Naive thymus-derived CD8-positive, alpha-beta T cell (primary cell): ENCODE measurements around the gene OR13C4. TPM values are rescaled to one million over a fixed set of nuclear protein-coding genes. Genes with fewer than 3 reads are reported as not detected.
"Not testable (repeated sequence)": the region's sequence is repeated elsewhere in the genome, so short reads cannot be mapped to it uniquely, and the experiment has no call there.

Experiments
- ATAC-seq, 2 donors: fragments of 150-1000 bp; cut with Tn5 transposase in 1 of 2; sonication (Bioruptor Pico), chemical (Tn5 transposase) in 1 of 2; 1 replicate in 1 of 2; 2 replicates in 1 of 2; pipeline ENCODE4 v1.10.0; 2021; ENCODE audit warnings: mild to moderate bottlenecking in 2 of 2, moderate library complexity in 2 of 2
- POLR2A ChIA-PET: fragments of 350-600 bp; sonication (Branson Sonifier 250); formaldehyde crosslinking; loops from one replicate; lab custom pipeline; 2021; ENCODE audit warnings: antibody characterized with exemption; lab: Charles Lee
- DNase-seq, 10 donors: peaks; one replicate each; pipeline versions ENCODE4 v3.0.0 to v3.0.0-alpha.2; 2020 to 2022
- H3K27ac Mint-ChIP-seq, 10 donors: one replicate each; pipeline ENCODE4 v1.8.0; 2020 to 2022; ENCODE audit warnings: mild to moderate bottlenecking in 10 of 10, mixed read lengths in 10 of 10, moderate library complexity in 4 of 10, inconsistent platforms in 1 of 10
- H3K27me3 Mint-ChIP-seq, 5 donors: one replicate each; pipeline ENCODE4 v1.8.0; 2021 to 2022; ENCODE audit warnings: mixed read lengths in 5 of 5
- H3K36me3 Mint-ChIP-seq, 3 donors: one replicate each; pipeline ENCODE4 v1.8.0; 2020 to 2022; ENCODE audit warnings: mixed read lengths in 3 of 3, mild to moderate bottlenecking in 2 of 3, inconsistent platforms in 1 of 3
- H3K4me1 Mint-ChIP-seq, 4 donors: one replicate each; pipeline ENCODE4 v1.8.0; 2021 to 2022; ENCODE audit warnings: mixed read lengths in 4 of 4
- H3K4me3 Mint-ChIP-seq, 10 donors: one replicate each; pipeline ENCODE4 v1.8.0; 2020 to 2022; ENCODE audit warnings: mild to moderate bottlenecking in 10 of 10, mixed read lengths in 10 of 10, moderate library complexity in 6 of 10, inconsistent platforms in 1 of 10
- H3K9me3 Mint-ChIP-seq, 9 donors: one replicate each; pipeline ENCODE4 v1.8.0; 2020 to 2022; ENCODE audit warnings: mixed read lengths in 9 of 9, mild to moderate bottlenecking in 3 of 9, inconsistent platforms in 1 of 9, moderate library complexity in 1 of 9
- polyA plus RNA-seq, 3 donors: library from polyadenylated mRNA; unstranded; fragments of 300-500 nt; fragmentation: Illumina TruSeq; gene quantifications; one replicate each; pipeline ENCODE4 v1.2.3, GENCODE V29; 2021
- total RNA-seq, 8 experiments: library from RNA in 2 of 8; stranded (reverse) in 2 of 8; gene quantifications; one replicate each; pipeline ENCODE4 v1.2.3 and lab custom pipeline; 2021 to 2026

Gene OR13C4
- total RNA-seq (not detected), polyA plus RNA-seq (not detected), total RNA-seq (lab: John Stamatoyannopoulos, UW) (0 reads per million in 6 experiments)

DNA sequence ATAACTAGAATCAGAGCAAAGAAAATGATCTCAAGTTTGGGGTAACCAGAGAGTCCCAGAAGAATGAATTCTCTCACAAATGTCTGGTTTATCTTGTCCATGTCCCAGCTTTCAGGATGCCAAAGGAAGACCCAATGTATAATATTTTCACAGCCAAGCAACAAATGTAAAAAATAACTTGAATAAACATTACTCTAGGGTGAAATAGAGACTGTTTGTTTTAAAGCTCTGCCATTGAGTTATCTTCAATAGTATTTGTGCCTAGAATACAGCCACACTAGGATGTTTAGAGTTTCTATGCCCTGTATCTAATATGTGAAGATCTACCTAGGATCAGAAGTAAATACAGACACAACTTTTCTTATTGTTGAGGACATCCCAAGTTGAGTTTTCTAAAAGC, at the start of gene OR13C4:
OR13C4 (minus strand) TSS at position 101 of the 400 bp plus-strand sequence; CDS start at position 101, 0 bp downstream.
- Mint-ChIP-seq H3K36me3 (no peaks in the 10 kb centered on the region), H3K4me1 (no peaks in the 10 kb centered on the region), H3K27ac (no peak within 1 kb of the TSS), H3K4me3 (no peak within 1 kb of the TSS), H3K9me3 (peaks cover 0 to 8% (median 3%) of the 10 kb centered on the region in 9 donors), H3K27me3 (no peaks in the 10 kb centered on the region)
- POLR2A ChIA-PET, result no interaction called here
- no peak for ATAC-seq
- no peak for DNase-seq

DNA sequence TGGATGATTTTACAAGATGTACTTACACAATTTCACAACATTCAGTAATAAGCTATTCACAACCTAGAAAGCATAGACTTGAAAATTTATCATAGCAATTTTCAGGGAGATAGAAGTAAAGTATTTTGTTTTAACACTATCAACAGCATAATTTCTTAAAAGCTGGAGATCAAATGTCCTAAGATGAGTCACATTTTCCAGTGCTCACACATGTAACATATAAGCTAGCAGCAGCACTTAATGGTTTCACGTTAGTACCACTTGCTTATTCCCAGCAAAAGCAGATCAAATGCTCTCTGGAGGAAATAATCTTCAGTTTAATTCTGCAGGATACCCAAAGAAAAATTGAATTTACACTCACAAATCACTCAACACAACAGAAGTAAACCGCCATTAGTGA, 48.4 kb upstream of the OR13C4 start:
- H3K4me3 Mint-ChIP-seq, result no peak overlapping the region
- no peaks in the 10 kb centered on the region for H3K4me1 Mint-ChIP-seq
- DNase-seq, result no peak
- ATAC-seq, result no peak
- H3K27ac Mint-ChIP-seq, result no peak overlapping the region
- POLR2A ChIA-PET, result no interaction called here
- H3K9me3 Mint-ChIP-seq, result peaks cover 0 to 32% (median 14%) of the 10 kb centered on the region in 9 donors
- peaks cover 0 to 13% (median 0%) of the 10 kb centered on the region in 5 donors for H3K27me3 Mint-ChIP-seq
- H3K36me3 Mint-ChIP-seq, result peaks cover 0 to 4% (median 0%) of the 10 kb centered on the region in 3 donors

DNA sequence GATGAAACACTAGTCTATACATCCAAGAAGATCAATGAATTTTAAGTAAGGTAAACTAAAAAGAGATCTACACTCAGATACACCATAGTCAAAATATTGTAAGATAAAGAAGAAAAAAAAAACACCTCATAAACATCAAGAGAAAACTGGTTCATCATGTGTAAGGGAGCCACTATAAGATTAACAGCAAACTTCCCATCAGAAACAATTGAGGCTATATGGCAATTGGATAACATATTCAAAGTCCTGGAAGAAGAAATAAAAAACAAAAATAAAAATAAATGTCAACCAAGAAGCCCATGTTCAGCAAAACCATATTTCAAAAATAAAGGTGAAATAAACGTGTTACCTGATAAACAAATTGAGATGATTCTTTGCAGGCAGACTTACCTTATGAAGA, 45.6 kb upstream of the OR13C4 start:
- peaks cover 0 to 11% (median 0%) of the 10 kb centered on the region in 3 donors for H3K36me3 Mint-ChIP-seq
- no peak for DNase-seq
- POLR2A ChIA-PET, result no interaction called here

DNA sequence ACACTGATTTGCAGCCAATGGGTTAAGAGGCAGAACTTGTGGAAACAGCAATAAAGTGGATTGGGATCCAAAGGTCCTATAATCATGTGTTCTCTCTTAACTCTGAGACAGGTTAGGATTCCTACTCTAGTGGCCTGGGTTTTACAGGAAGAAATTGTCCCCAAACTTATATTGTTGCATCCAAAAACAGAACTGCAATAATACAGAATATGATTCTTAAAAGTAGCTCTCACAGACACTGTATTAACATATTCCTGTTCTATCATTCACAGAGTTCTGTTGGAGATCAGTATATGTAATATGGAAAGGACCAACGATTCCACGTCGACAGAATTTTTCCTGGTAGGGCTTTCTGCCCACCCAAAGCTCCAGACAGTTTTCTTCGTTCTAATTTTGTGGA, 41.9 kb upstream of the OR13C4 start, which contains the start of gene OR13C8:
OR13C8 (plus strand) TSS at position 301 of the 400 bp plus-strand sequence; CDS start at position 301, 0 bp downstream.
- H3K4me1 Mint-ChIP-seq, result no peaks in the 10 kb centered on the region
- H3K27me3 Mint-ChIP-seq, result no peaks in the 10 kb centered on the region
- H3K4me3 Mint-ChIP-seq, result no peak within 1 kb of the TSS
- peaks cover 0 to 29% (median 13%) of the 10 kb centered on the region in 9 donors for H3K9me3 Mint-ChIP-seq
- H3K36me3 Mint-ChIP-seq, result peaks cover 0 to 11% (median 0%) of the 10 kb centered on the region in 3 donors
- POLR2A ChIA-PET, result no interaction called here
- DNase-seq (no peak), ATAC-seq (no peak)
- peak within 1 kb of the TSS in 1 of 10 donors; percentile 7 for H3K27ac Mint-ChIP-seq

More for the DNA sequence above, 45.6 kb upstream of the OR13C4 start:
- Mint-ChIP-seq H3K9me3 (peaks cover 0 to 32% (median 14%) of the 10 kb centered on the region in 9 donors), H3K27me3 (no peaks in the 10 kb centered on the region), H3K4me1 (no peaks in the 10 kb centered on the region), H3K27ac (no peak overlapping the region), H3K4me3 (no peak overlapping the region)
- no peak for ATAC-seq

DNA sequence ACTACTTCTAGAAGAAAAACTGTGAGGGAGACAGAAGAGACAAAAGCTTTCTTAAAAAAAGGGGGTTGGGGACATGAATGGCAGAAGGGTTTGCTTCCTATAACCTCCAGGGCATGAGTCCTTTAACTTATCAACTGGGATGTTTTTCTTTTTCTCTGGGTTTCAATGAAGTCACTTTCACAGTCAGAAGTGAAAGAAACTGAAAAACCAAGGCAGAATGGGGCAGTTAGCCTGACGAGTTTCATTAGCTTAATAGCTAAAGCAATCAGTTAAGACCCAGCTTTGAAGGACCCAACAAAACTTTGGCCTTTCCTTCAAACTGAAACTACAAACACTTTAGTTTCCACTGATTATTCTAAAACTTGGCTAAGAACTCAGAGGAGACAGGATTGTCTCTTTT, 37.3 kb upstream of the OR13C4 start:
- H3K9me3 Mint-ChIP-seq, result peaks cover 0 to 8% (median under 1%) of the 10 kb centered on the region in 9 donors
- POLR2A ChIA-PET, result no interaction called here
- DNase-seq, result no peak
- no peaks in the 10 kb centered on the region for H3K4me1 Mint-ChIP-seq
- H3K27me3 Mint-ChIP-seq, result no peaks in the 10 kb centered on the region
- no peak overlapping the region for H3K27ac Mint-ChIP-seq
- peaks cover 0 to 2% (median 0%) of the 10 kb centered on the region in 3 donors for H3K36me3 Mint-ChIP-seq
- no peak overlapping the region for H3K4me3 Mint-ChIP-seq
- no peak for ATAC-seq

DNA sequence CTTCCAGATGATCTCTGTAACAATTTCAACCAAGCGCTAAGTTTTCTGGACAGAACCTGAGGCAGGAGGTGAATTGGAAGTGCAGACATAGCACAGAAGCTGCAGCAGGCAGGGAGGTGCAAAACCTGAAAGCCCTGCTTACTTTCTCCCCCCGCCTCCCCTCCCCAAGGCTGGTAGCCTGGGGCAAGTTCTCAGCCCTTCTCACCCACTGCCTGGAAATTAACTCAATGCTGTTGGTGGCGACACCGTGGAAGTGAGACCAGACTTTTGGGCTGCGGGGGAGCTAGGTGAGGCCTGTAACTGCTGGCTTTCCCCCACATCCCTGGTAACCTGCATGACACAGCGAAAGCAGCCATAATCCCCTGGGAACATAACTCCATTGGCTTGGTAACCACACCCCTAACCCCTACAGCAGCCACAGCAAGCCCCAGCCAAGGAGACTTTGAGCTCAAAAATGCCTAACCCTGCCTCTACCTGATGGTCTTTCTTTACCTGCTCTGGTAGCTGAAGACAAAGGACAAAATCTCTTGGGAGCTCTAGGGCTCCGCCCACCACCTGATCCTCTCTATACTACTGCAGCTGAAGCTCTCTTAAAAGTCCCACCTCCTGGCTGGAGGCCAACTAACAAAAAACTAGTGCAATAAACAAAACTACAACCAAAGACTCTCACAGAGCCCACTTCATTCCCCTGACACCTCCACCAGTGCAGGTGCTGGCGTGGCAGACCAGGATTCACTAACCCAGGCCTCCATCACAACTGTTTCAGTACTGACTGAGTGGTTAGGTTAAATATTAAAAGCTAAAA, 30.0 kb upstream of the OR13C4 start:
- no peak for DNase-seq
- no peak overlapping the region for H3K4me3 Mint-ChIP-seq
- no peak for ATAC-seq
- H3K9me3 Mint-ChIP-seq, result peaks cover 2 to 27% (median 15%) of the 10 kb centered on the region in 9 donors
- H3K36me3 Mint-ChIP-seq, result no peaks in the 10 kb centered on the region
- H3K4me1 Mint-ChIP-seq, result no peaks in the 10 kb centered on the region
- POLR2A ChIA-PET, result no interaction called here
- H3K27me3 Mint-ChIP-seq, result peaks cover 0 to 4% (median 0%) of the 10 kb centered on the region in 5 donors
- no peak overlapping the region for H3K27ac Mint-ChIP-seq

DNA sequence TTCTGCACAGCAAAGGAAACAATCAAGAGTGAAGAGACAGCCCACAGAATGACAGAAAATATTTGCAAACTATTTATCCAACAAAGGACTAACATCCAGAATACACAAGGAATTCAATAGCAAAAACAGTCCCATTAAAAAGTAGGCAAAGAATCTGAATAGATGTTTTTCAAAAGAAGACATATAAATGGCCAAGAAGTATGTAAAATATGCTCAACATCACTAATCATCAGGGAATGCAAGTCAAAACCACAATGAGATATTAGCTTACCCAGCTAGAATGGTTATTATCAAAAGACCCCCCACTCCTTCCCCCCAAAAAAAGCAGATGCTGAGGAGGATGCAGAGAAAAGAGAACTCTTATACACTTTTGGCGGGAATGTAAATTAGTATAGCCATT, 28.5 kb upstream of the OR13C4 start:
- DNase-seq, result no peak
- peaks cover 0 to 4% (median 0%) of the 10 kb centered on the region in 5 donors for H3K27me3 Mint-ChIP-seq
- POLR2A ChIA-PET, result no interaction called here
- no peaks in the 10 kb centered on the region for H3K4me1 Mint-ChIP-seq
- no peak overlapping the region for H3K4me3 Mint-ChIP-seq
- no peaks in the 10 kb centered on the region for H3K36me3 Mint-ChIP-seq
- peaks cover under 1 to 27% (median 15%) of the 10 kb centered on the region in 9 donors for H3K9me3 Mint-ChIP-seq
- no peak for ATAC-seq
- H3K27ac Mint-ChIP-seq, result no peak overlapping the region

DNA sequence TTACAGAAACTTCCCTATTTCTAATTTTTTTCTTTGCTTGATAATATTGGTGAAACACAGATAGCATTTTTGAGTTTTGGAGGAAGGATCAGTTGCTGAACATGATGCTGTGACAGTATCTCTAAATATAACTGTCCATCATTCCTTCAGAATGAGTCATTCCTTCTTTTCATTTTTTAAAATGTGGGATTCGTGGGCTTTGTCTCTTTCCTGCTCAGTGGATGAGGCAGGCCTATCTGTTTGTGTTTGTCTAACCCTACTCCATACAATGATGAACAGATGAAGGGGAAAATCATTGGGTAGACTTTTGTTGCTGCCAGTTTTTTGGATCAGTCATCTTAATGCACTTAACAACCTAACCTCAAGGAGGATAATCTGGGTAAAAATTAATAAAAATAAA, 26.3 kb upstream of the OR13C4 start:
- Mint-ChIP-seq H3K4me3 (no peak overlapping the region), H3K9me3 (peaks cover 0 to 22% (median 11%) of the 10 kb centered on the region in 9 donors), H3K27me3 (peaks cover 0 to 3% (median 0%) of the 10 kb centered on the region in 5 donors), H3K4me1 (no peaks in the 10 kb centered on the region), H3K27ac (no peak overlapping the region), H3K36me3 (no peaks in the 10 kb centered on the region)
- DNase-seq (no peak), ATAC-seq (no peak)
- POLR2A ChIA-PET, result no interaction called here

DNA sequence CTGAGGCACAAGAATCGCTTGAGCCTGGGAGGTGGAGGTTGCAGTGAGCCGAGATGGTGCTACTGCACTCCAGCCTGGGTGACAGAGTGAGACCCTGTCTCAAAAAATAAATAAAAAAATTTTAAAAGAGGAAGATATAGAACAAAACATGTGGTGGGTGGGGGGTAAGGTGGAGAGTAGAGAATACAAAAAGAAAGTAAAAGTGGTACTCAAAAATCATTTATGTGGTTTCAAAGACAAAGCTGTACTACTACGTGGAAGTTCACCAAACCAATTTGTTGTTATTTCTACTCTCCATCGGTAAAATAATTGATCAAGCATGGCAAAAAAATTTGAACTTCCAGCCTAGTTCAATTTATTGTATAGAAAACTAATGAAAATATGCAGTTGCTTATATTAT, 17.6 kb upstream of the OR13C4 start:
- DNase-seq, result no peak
- Mint-ChIP-seq H3K36me3 (no peaks in the 10 kb centered on the region), H3K4me1 (no peaks in the 10 kb centered on the region), H3K4me3 (no peak overlapping the region), H3K27me3 (no peaks in the 10 kb centered on the region), H3K27ac (no peak overlapping the region), H3K9me3 (peaks cover 0 to 6% (median 0%) of the 10 kb centered on the region in 9 donors)
- POLR2A ChIA-PET, result no interaction called here
- no peak for ATAC-seq

DNA sequence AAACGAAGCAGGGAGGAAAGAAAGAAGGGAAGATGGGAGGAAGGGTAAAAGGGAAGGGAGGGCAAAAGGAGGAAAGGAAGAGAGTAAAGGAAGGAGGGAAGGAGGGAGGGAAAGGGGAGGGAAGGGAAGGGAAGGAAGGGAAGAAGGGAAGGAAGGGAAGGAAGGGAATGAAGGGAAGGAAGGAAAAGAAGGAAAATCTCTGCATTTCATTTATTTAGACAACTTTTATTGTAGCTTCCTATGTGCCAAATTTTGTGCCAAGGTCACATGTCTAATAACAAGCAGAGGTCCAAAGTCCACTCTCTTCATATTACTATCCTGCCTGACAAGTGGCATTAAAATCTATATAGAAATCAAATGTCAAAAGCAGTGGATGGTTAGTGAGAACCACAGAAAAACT, 12.3 kb upstream of the OR13C4 start:
- ATAC-seq (no peak), DNase-seq (no peak)
- no peak overlapping the region for H3K27ac Mint-ChIP-seq
- POLR2A ChIA-PET, result no interaction called here
- peaks cover 0 to 13% (median 0%) of the 10 kb centered on the region in 5 donors for H3K27me3 Mint-ChIP-seq
- no peaks in the 10 kb centered on the region for H3K4me1 Mint-ChIP-seq
- no peaks in the 10 kb centered on the region for H3K36me3 Mint-ChIP-seq
- no peak overlapping the region for H3K4me3 Mint-ChIP-seq
- H3K9me3 Mint-ChIP-seq, result no peaks in the 10 kb centered on the region

DNA sequence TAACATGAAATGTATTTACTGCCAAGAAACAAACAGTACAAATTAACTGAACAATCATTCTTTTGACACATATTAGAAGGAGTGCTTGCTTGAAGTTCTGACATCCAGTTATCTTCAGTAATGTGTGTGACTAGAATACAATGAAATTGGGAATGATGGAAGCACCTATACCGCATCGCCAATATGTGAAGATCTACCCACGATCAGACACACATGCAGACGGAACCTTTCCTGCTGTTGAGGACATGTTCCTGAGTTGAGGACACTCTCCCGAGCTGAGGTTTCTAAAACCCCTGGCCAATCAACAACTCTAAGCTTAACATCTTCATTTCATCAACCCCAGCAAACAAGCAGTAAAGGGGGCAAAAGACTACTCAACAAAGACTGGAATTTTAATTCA, 9.7 kb upstream of the OR13C4 start, which contains the start of gene OR13C3:
OR13C3 (minus strand) TSS at position 101 of the 400 bp plus-strand sequence. CDS start 133 bp downstream, outside the sequence.
- no peaks in the 10 kb centered on the region for H3K36me3 Mint-ChIP-seq
- H3K27me3 Mint-ChIP-seq, result peaks cover 0 to 13% (median 0%) of the 10 kb centered on the region in 5 donors
- no peak within 1 kb of the TSS for H3K4me3 Mint-ChIP-seq
- DNase-seq, result no peak
- H3K4me1 Mint-ChIP-seq, result no peaks in the 10 kb centered on the region
- POLR2A ChIA-PET, result no interaction called here
- no peak within 1 kb of the TSS for H3K27ac Mint-ChIP-seq
- ATAC-seq, result no peak
- H3K9me3 Mint-ChIP-seq, result no peaks in the 10 kb centered on the region

DNA sequence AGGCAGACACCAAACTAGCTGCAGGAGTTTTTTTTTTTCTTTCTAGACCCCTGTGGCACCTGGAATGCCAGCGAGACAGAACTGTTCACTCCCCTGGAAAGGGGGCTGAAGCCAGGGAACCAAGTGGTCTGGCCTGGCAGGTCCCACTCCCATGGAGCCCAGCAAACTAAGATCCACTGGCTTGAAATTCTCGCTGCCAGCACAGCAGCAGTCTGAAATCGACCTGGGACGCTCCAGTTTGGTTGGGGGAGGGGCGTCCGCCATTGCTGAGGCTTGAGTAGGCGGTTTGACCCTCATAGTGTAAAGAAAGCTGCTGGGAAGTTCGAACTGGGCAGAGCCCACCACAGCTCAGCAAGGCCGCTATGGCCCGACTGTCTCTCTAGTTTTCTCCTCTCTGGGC, 6.8 kb downstream of the OR13C4 start:
- H3K9me3 Mint-ChIP-seq, H3K4me1 Mint-ChIP-seq, H3K4me3 Mint-ChIP-seq, POLR2A ChIA-PET, H3K36me3 Mint-ChIP-seq, DNase-seq, ATAC-seq, H3K27ac Mint-ChIP-seq, H3K27me3 Mint-ChIP-seq: not testable (repeated sequence)

DNA sequence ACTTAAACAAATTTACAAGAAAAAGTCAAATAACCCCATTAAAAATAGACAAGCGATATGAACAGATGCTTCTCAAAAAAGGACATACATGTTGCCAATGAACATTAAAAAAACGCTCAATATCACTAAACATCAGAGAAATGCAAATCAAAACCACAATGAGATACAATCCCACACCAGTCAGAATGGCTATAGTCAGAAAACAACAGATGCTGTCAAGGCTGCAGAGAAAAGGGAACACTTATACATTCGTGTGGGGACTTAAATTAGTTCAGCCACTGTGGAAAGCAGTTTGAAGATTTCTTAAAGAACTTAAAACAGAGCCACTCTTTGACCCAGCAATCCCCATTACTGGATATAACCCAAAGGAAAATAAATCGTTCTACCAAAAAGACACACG, 12.1 kb downstream of the OR13C4 start:
- POLR2A ChIA-PET, result no interaction called here

More for the DNA sequence above, 12.1 kb downstream of the OR13C4 start:
- H3K9me3 Mint-ChIP-seq, result peaks cover 0 to 10% (median 3%) of the 10 kb centered on the region in 9 donors
- H3K4me1 Mint-ChIP-seq, result no peaks in the 10 kb centered on the region
- H3K4me3 Mint-ChIP-seq, result no peak overlapping the region
- no peak overlapping the region for H3K27ac Mint-ChIP-seq
- ATAC-seq (no peak), DNase-seq (no peak)
- peaks cover 0 to 8% (median 0%) of the 10 kb centered on the region in 3 donors for H3K36me3 Mint-ChIP-seq
- peaks cover 0 to 21% (median 5%) of the 10 kb centered on the region in 5 donors for H3K27me3 Mint-ChIP-seq
